ENCODE data around the gene SNX8. TPM values are rescaled to one million over a fixed set of nuclear protein-coding genes. Genes with fewer than 3 reads are reported as not detected.
A peak's percentile ranks its signal among the peaks of the same experiment; 100 is the strongest.

The SNX8 gene
- total and polyA plus RNA-seq, 9 of the 15 experiments (the other 6 are each of a cell fraction or from before 2014, with no cell fraction given): 2.7 to 51.6 (median 16.9) TPM

DNA sequence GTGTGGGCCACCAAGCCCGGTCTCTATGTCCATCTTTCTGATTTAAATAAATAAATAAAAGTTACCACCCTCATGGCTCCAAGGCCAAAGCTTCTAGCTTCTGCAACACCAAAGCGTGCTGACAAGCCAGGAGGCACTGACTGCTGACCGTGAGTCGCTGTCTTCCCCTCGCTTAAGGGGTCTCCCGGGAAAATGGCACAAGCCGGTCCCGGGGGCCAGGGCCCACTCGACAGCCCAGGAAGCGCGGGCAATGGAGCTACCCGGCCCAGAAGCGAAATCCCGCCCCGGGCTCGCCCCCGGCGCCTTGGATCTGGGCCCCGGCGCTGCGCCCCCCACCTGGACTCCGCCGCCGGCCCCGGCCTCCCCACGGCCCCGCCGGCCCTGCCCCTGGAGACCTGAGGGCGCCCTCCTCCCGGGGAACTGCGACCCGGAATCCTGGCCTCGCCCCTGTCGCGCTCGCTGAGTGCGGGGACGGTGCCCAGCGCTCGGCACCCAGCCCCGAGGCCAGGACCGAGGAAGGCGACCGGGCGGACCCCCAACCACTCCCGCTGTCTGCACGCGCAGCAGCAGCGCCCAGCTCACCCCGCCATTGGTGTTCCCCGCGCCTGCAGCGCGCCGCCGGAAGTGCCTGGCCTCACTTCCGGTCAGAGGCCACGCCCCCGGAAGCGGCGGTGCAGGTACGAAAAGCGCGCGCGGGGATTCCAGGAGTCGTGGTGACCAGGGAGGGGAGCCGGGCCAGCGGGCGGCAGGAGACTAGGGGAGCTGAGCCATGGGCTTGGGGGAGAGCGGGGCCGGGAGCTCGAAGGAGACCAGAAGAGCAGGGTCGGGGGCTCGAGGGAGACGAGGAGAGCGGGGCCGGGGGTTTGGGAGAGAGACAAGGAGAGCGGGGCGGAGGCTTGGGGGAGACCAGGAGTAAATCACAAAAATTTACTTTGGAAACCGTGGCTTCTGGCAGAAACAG lies 72.4 kb downstream of the SNX8 start, which contains the start of the genes MRM2 and NUDT1 (continued):
- TF ChIP-seq HINFP (tag; conservative IDR thresholded peaks at IDR 0.05; ENCODE audit: low read depth) (no peak), GTF2A2 (tag; IDR thresholded peaks at IDR 0.05) (no peak), ZNF551 (CRISPR knock-in tag; IDR thresholded peaks at IDR 0.05) (no peak), PHF8 (IDR thresholded peaks at IDR 0.05; ENCODE audit: borderline replicate concordance, low read length) (peak; percentile 89; the same call in 1 of the 2 replicates), KHSRP (IDR thresholded peaks at IDR 0.05) (no peak), MIER1 (IDR thresholded peaks at IDR 0.05; ENCODE audit: low read depth) (no peak), GATA2 (CRISPR knock-in tag; IDR thresholded peaks at IDR 0.05) (no peak), NBN (IDR thresholded peaks at IDR 0.05; ENCODE audit: low read depth) (no peak), HEY1 (CRISPR knock-in tag; IDR thresholded peaks at IDR 0.05; ENCODE audit: borderline replicate concordance) (no peak), TSHZ1 (CRISPR knock-in tag; IDR thresholded peaks at IDR 0.05) (no peak), RBM22 (IDR thresholded peaks at IDR 0.05; ENCODE audit: low read depth, low read length, poor library complexity, severe bottlenecking) (no peak), TCF7 (IDR thresholded peaks at IDR 0.05; ENCODE audit: borderline replicate concordance) (no peak), MCM3 (IDR thresholded peaks at IDR 0.05) (no peak), MXI1 (IDR thresholded peaks at IDR 0.05; ENCODE audit: low read depth, low read length) (peak; percentile 55; the same call in 1 of the 2 replicates), ATF6 (CRISPR knock-in tag; IDR thresholded peaks at IDR 0.05) (peak; percentile 74; the same call in 1 of the 2 replicates), ZBTB12 (CRISPR knock-in tag; IDR thresholded peaks at IDR 0.05) (no peak), CXXC5 (CRISPR knock-in tag; IDR thresholded peaks at IDR 0.05) (peak; percentile 79)
- TF ChIP-seq, protein P1, sequence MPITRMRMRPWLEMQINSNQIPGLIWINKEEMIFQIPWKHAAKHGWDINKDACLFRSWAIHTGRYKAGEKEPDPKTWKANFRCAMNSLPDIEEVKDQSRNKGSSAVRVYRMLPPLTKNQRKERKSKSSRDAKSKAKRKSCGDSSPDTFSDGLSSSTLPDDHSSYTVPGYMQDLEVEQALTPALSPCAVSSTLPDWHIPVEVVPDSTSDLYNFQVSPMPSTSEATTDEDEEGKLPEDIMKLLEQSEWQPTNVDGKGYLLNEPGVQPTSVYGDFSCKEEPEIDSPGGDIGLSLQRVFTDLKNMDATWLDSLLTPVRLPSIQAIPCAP (CRISPR knock-in tag; IDR thresholded peaks at IDR 0.05; ENCODE audit: borderline replicate concordance): no peak

All from K562 (cell line).